Vagina (tissue), 2 donors: ENCODE measurements around the gene SSR2. TPM values are rescaled to one million over a fixed set of nuclear protein-coding genes. Genes with fewer than 3 reads are reported as not detected.

Source experiments
- DNase-seq, 2 donors: peaks; one replicate each; pipeline ENCODE4 v3.0.0-alpha.2; 2017; ENCODE audit errors: extremely low spot score in 2 of 2
- H3K27ac ChIP-seq: fragments of 200-600 bp; sonication (generic); one replicate; pipeline ENCODE4 v1.5.1; 2019
- H3K27me3 ChIP-seq: fragments of 200-600 bp; sonication (generic); one replicate; pipeline ENCODE4 v1.5.1; 2019
- H3K36me3 ChIP-seq, 2 donors: fragments of 200-600 bp; sonication (generic); one replicate each; pipeline ENCODE4 v1.5.1; 2017 to 2019
- H3K4me1 ChIP-seq: fragments of 200-600 bp; sonication (generic); one replicate; pipeline ENCODE4 v1.5.1; 2019
- H3K4me3 ChIP-seq, 2 donors: fragments of 200-600 bp; sonication (generic); 1 replicate in 1 of 2; 2 replicates in 1 of 2; pipeline ENCODE4 v1.5.1; 2016 to 2019
- H3K9me3 ChIP-seq: fragments of 200-600 bp; sonication (generic); one replicate; pipeline ENCODE4 v1.5.1; 2019
- CTCF ChIP-seq, 3 experiments: fragments of 450-650 bp in 2 of 3; fragments of 200-600 bp in 1 of 3; sonication (generic) in 1 of 3; IDR thresholded peaks; one replicate each; pipeline ENCODE4 v1.5.1; 2017 to 2019; ENCODE audit warnings: antibody characterized with exemption in 3 of 3, mild to moderate bottlenecking in 2 of 3, moderate library complexity in 2 of 3
- POLR2A ChIP-seq, 2 donors: fragments of 450-650 bp; IDR thresholded peaks; one replicate each; pipeline ENCODE4 v1.6.1; 2017; ENCODE audit warnings: antibody characterized with exemption in 2 of 2, mild to moderate bottlenecking in 2 of 2, moderate library complexity in 2 of 2
- POLR2AphosphoS5 ChIP-seq, 2 donors: sonication (generic); formaldehyde crosslinking; IDR thresholded peaks; one replicate each; pipeline ENCODE4 v1.9.0; 2017; ENCODE audit warnings: antibody characterized with exemption in 2 of 2, mild to moderate bottlenecking in 2 of 2, low read depth in 1 of 2; ENCODE audit not compliant: insufficient read depth in 1 of 2
- intact Hi-C: fragments of 100-400 bp; cut with DNase I; formaldehyde crosslinking; loops from one replicate; pipeline ENCODE4 v1.15.1; 2023
- total RNA-seq: library from RNA; depleted of rRNA; stranded (reverse); fragments of >200 nt; gene quantifications from one replicate; pipeline ENCODE4 v1.2.3, GENCODE V29; 2016

Gene SSR2
- total RNA-seq, 1 donor from 2014 or later = 187 TPM

- TF ChIP-seq POLR2A (IDR thresholded peaks at IDR 0.05) (no peak), CTCF (IDR thresholded peaks at IDR 0.05) (no peak), POLR2AphosphoS5 (IDR thresholded peaks at IDR 0.05; ENCODE audit: insufficient read depth in 1 of 2, low read depth in 1 of 2) (no peak)
- intact Hi-C loops = no loop called here
- Histone ChIP-seq H3K4me1 (no peaks in the 10 kb centered on the region), H3K9me3 (no peaks in the 10 kb centered on the region), H3K27ac (no peak overlapping the region), H3K4me3 (no peak overlapping the region), H3K27me3 (no peaks in the 10 kb centered on the region), H3K36me3 (peaks cover 0 to 14% of the 10 kb centered on the region in 2 donors)
- no peak for DNase-seq
Measured at GRCh38 chr1:156004843-156005584, 15.7 kb downstream of the SSR2 start.

GRCh38 chr1:156003923-156004188, 16.9 kb downstream of the SSR2 start:
- intact Hi-C loops = no loop called here
- DNase-seq = no peak
- Histone ChIP-seq H3K27ac (no peak overlapping the region), H3K4me3 (no peak overlapping the region), H3K9me3 (no peaks in the 10 kb centered on the region), H3K36me3 (peaks cover 0 to 2% of the 10 kb centered on the region in 2 donors), H3K4me1 (no peaks in the 10 kb centered on the region), H3K27me3 (no peaks in the 10 kb centered on the region)
- TF ChIP-seq CTCF (IDR thresholded peaks at IDR 0.05) (no peak), POLR2A (IDR thresholded peaks at IDR 0.05) (no peak), POLR2AphosphoS5 (IDR thresholded peaks at IDR 0.05; ENCODE audit: insufficient read depth in 1 of 2, low read depth in 1 of 2) (no peak)

GRCh38 chr1:156002188-156002911, 18.4 kb downstream of the SSR2 start:
- Histone ChIP-seq H3K9me3 (no peaks in the 10 kb centered on the region), H3K4me1 (no peaks in the 10 kb centered on the region), H3K27ac (no peak overlapping the region), H3K4me3 (no peak overlapping the region), H3K36me3 (no peaks in the 10 kb centered on the region), H3K27me3 (no peaks in the 10 kb centered on the region)
- DNase-seq = no peak
- intact Hi-C loops = no loop called here
- no peak for TF ChIP-seq POLR2AphosphoS5 (IDR thresholded peaks at IDR 0.05; ENCODE audit: insufficient read depth in 1 of 2, low read depth in 1 of 2)
- no peak for TF ChIP-seq CTCF (IDR thresholded peaks at IDR 0.05)
- no peak for TF ChIP-seq POLR2A (IDR thresholded peaks at IDR 0.05)

GRCh38 chr1:156001662-156002171, 19.0 kb downstream of the SSR2 start:
- Histone ChIP-seq H3K4me3 (no peak overlapping the region), H3K27ac (no peak overlapping the region), H3K4me1 (no peaks in the 10 kb centered on the region), H3K36me3 (no peaks in the 10 kb centered on the region), H3K9me3 (no peaks in the 10 kb centered on the region), H3K27me3 (no peaks in the 10 kb centered on the region)
- no peak for DNase-seq
- TF ChIP-seq POLR2AphosphoS5 (IDR thresholded peaks at IDR 0.05; ENCODE audit: insufficient read depth in 1 of 2, low read depth in 1 of 2) (no peak), CTCF (IDR thresholded peaks at IDR 0.05) (no peak), POLR2A (IDR thresholded peaks at IDR 0.05) (no peak)
- intact Hi-C loops = no loop called here
